ENCODE results near the gene TPD52L2. TPM values are rescaled to one million over a fixed set of nuclear protein-coding genes. Genes with fewer than 3 reads are reported as not detected.
"Not testable (repeated sequence)": the region's sequence is repeated elsewhere in the genome, so short reads cannot be mapped to it uniquely, and the experiment has no call there.

Gene TPD52L2
- total RNA-seq, 4 donors from 2014 or later: 102 to 131 (median 113) TPM

DNA sequence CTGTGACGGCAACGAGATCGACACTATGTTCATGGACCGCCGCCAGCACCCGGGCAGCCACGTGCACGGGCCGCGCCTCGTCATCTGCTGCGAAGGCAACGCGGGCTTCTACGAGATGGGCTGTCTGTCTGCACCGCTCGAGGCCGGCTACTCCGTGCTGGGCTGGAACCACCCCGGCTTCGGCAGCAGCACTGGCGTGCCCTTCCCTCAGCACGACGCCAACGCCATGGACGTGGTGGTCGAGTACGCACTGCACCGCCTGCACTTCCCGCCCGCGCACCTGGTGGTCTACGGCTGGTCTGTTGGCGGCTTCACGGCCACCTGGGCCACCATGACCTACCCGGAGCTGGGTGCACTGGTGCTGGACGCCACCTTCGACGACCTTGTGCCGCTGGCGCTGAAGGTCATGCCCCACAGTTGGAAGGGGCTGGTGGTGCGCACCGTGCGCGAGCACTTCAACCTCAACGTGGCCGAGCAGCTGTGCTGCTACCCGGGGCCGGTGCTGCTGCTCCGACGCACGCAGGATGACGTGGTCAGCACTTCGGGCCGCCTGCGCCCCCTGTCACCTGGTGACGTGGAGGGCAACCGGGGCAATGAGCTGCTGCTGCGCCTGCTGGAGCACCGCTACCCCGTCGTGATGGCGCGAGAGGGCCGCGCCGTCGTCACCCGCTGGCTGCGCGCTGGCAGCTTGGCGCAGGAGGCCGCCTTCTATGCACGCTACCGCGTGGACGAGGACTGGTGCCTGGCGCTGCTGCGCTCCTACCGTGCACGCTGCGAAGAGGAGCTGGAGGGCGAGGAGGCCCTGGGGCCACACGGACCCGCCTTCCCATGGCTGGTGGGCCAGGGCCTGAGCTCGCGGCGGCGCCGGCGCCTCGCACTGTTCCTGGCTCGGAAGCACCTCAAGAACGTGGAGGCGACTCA is 2.8 kb upstream of the TPD52L2 start:
- TF ChIP-seq, protein P1, sequence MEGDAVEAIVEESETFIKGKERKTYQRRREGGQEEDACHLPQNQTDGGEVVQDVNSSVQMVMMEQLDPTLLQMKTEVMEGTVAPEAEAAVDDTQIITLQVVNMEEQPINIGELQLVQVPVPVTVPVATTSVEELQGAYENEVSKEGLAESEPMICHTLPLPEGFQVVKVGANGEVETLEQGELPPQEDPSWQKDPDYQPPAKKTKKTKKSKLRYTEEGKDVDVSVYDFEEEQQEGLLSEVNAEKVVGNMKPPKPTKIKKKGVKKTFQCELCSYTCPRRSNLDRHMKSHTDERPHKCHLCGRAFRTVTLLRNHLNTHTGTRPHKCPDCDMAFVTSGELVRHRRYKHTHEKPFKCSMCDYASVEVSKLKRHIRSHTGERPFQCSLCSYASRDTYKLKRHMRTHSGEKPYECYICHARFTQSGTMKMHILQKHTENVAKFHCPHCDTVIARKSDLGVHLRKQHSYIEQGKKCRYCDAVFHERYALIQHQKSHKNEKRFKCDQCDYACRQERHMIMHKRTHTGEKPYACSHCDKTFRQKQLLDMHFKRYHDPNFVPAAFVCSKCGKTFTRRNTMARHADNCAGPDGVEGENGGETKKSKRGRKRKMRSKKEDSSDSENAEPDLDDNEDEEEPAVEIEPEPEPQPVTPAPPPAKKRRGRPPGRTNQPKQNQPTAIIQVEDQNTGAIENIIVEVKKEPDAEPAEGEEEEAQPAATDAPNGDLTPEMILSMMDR (IDR thresholded peaks at IDR 0.05): no peak
- DNase-seq (ENCODE audit: low spot score) (no peak), ATAC-seq (ENCODE audit: low FRiP score) (no peak)

DNA sequence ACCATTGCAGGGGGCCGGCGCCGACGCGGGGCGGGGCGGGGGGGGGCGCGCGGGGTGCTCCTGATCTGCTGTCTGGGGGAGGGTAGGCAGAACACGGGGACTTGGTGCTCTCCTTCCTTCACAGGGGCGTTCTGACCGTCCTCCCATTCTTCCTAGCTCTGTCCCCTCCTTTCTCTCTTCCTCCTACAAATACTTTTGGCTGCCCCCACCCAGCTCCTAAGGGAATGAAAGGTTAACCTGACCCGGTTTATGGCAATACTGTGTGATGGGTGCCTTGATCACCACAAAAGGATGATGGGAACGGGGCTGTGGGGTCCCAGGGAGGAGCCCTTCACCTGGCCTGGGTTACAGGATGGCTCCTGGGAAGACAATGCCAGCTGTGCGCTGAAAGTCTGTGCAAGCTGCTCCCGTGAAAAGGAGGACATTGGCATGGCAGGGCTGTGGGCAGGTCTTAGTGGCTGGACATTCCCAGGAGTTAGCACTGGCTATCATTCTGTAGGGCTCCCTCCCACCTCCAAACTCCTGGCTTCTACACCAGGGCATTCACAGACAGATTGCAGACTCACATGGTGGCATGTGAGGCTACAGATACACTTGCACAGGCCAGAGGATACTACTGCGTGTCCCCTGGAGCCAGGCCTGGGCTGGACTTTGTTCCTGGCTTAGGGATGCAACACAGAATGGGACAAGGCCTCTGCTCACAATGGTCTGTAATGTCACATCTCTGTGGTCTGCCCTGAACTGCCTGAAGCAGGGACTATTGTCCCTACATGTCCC is 1.9 kb upstream of the TPD52L2 start:
- TF ChIP-seq, protein P1 (IDR thresholded peaks at IDR 0.05): no peak
- no peak for DNase-seq (ENCODE audit: low spot score)

DNA sequence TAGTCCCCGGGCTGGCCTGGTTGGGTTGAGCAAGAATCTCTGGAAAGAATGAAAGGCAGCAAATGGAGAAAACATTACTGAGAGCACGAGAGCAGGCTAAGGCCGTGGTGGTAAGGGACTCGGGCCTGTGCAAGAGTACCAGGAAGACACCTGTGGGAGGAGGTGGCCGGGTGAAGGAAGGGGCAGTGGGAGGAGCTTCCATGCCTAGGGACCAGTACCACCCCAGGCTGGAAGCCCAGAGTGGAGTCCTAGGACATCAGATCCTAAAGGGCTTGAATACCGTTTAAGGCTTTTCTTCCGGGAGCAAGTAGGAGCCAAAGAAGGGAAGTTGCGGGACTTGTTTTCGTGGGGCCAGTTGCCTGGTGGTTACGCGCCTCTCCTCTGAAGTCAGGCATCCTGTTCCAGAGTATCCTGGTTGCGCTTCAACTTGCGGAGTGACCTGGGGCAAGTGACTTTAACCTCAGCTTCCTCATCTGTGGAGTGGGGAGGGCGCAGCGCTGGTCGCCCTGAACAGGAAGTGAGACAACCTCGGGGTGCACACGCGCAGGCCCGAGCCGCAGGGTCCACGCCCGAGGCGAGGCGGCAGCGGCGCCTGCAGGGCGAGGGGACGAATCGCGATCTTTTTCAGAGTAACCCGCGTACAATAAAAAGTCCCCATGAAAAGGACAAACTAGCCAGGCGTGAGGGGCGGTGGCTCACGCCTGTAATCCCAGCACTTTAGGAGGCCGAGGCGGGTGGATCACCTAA is 1.1 kb upstream of the TPD52L2 start:
- DNase-seq (ENCODE audit: low spot score): peak; percentile 37
- ATAC-seq (ENCODE audit: low FRiP score): peak; percentile 67
- TF ChIP-seq, protein P1 (IDR thresholded peaks at IDR 0.05): no peak

More for the DNA sequence above, 1.9 kb upstream of the TPD52L2 start:
- no peak for ATAC-seq (ENCODE audit: low FRiP score)

DNA sequence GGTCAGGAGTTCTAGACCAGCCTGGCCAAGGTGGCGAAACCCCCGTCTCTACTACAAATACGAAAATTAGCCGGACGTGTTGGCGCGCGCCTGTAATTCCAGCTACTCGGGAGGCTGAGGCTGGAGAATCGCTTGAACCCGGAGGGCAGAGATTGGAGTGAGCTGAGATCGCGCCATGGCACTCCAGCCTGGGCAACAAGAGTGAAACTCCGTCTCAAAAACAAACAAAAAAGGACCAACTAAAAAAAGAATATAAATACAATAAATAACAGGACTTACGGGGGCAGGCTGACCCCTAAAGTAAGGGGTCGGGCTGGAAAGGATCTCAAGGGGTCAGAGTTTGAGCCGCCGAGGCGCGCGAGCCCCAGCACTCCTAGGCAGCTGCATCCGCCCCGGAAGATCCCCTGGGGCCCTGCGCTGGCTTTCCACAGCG is 509 bp upstream of the TPD52L2 start:
- ATAC-seq (ENCODE audit: low FRiP score): no peak
- TF ChIP-seq, protein P1 (IDR thresholded peaks at IDR 0.05): no peak
- no peak for DNase-seq (ENCODE audit: low spot score)

DNA sequence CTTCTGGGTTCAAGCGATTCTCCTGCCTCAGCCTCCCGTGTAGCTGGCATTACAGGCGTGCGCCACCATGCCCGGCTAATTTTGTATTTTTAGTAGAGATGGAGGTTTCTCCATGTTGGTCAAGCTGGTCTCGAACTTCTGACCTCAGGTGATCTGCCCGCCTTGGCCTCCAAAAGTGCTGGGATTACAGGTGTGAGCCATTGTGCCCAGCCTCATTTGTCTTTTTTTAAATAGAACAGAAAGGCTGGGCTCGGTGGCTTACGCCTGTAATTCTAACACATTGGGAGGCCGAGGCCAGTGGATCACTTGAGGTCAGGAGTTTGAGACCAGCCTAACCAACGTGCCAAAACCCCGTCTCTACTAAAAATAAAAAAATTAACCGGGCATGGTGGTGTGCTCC is 2.0 kb downstream of the TPD52L2 start:
- not testable (repeated sequence) for ATAC-seq (ENCODE audit: low FRiP score); DNase-seq (ENCODE audit: low spot score)

DNA sequence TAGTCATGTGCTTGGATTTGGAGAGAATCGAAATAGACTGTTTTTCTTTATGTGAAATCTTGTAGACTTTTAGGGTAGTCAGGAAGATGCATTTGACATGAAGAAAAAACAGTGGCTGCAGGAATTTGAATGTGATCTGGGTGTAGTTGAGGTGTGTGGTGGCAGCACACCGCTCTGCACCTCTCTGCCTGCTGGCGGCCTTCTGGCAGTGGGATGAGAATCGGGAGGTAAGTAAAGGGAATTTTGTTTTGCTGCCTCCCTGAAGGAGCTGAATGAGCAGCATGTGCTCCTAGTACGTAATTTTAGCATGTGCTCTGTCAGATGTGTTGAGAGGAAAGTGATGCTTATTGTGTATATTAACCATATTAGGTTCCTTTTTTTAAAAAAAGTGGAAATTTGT is 3.2 kb downstream of the TPD52L2 start:
- DNase-seq (ENCODE audit: low spot score) (no peak), ATAC-seq (ENCODE audit: low FRiP score) (no peak)
- TF ChIP-seq, protein P1 (IDR thresholded peaks at IDR 0.05): no peak

DNA sequence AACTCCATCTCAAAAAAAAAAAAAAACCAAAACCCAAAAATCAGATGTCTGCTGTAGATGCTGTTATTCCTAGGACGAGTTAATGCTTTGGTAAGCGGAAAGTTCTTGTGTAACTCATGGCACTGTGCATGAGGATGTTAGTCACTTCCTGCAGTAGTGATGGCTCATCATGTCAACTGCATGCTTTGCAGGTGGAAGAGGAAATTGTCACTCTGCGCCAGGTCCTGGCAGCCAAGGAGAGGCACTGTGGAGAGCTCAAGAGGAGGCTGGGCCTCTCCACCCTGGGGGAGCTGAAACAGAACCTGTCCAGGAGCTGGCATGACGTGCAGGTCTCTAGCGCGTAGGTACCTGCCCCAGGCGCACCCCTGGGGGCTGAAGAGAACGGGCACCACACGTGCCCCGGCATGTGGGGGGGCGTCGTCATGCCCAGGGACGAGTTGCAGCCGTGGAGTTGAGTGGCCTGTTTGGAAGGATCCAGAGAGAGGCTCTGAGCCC is 8.5 kb downstream of the TPD52L2 start:
- TF ChIP-seq, protein P1 (IDR thresholded peaks at IDR 0.05): no peak
- no peak for ATAC-seq (ENCODE audit: low FRiP score)
- no peak for DNase-seq (ENCODE audit: low spot score)

DNA sequence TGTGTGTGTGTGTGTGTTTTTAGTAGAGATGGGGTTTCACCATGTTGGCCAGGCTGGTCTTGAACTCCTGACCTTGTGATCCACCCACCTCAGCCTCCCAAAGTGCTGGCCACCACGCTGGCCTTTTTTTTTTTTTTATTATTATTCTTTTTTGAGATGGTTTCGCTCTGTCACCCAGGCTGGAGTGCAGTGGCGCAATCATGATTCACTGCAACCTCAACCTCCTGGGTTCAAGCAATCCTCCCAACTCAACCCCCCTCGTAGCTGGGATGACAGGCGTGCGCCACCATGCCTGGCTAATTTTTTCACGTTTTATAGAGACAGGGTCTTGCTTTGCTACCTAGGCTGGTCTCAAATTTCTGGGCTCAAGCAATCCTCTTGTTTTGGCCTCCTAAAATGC is 9.2 kb downstream of the TPD52L2 start:
- ATAC-seq (ENCODE audit: low FRiP score); DNase-seq (ENCODE audit: low spot score): not testable (repeated sequence)
